Uterus (tissue), 4 donors: Measurements from ENCODE around the gene RNF13. TPM values are rescaled to one million over a fixed set of nuclear protein-coding genes. Genes with fewer than 3 reads are reported as not detected.

ENCODE experiments used
- DNase-seq, 2 donors: peaks; one replicate each; pipeline ENCODE4 v3.0.0-alpha.2; 2019 to 2020
- H3K27ac ChIP-seq, 2 donors: fragments of 200-600 bp; sonication (generic); 1 replicate in 1 of 2; 2 replicates in 1 of 2; pipeline ENCODE4 v1.5.1; 2016 to 2018
- H3K27me3 ChIP-seq, 2 donors: fragments of 200-600 bp; sonication (generic); one replicate each; pipeline ENCODE4 v1.5.1; 2018 to 2019; ENCODE audit warnings: control low read depth in 1 of 2
- H3K36me3 ChIP-seq, 2 donors: fragments of 200-600 bp; sonication (generic); one replicate each; pipeline ENCODE4 v1.5.1; 2019; ENCODE audit warnings: control low read depth in 1 of 2
- H3K4me1 ChIP-seq, 2 donors: fragments of 200-600 bp; sonication (generic); one replicate each; pipeline ENCODE4 v1.5.1; 2018 to 2019; ENCODE audit warnings: control low read depth in 1 of 2
- H3K4me3 ChIP-seq, 2 donors: fragments of 200-600 bp; sonication (generic); 1 replicate in 1 of 2; 2 replicates in 1 of 2; pipeline ENCODE4 v1.5.1; 2018 to 2019; ENCODE audit warnings: mild to moderate bottlenecking in 1 of 2
- H3K9me3 ChIP-seq, 2 donors: fragments of 200-600 bp; sonication (generic); one replicate each; pipeline ENCODE4 v1.5.1; 2019; ENCODE audit warnings: control low read depth in 1 of 2
- CTCF ChIP-seq, 4 experiments: fragments of 200-600 bp in 2 of 4; fragments of 450-650 bp in 2 of 4; sonication (generic) in 2 of 4; IDR thresholded peaks; one replicate each; pipeline ENCODE4 v1.5.1; 2016 to 2019; ENCODE audit warnings: antibody characterized with exemption in 4 of 4, mild to moderate bottlenecking in 2 of 4, moderate library complexity in 1 of 4
- POLR2A ChIP-seq, 2 donors: fragments of 450-650 bp; IDR thresholded peaks; one replicate each; pipeline ENCODE4 v1.6.1; 2016; ENCODE audit warnings: antibody characterized with exemption in 2 of 2, mild to moderate bottlenecking in 1 of 2, moderate library complexity in 1 of 2
- intact Hi-C: fragments of 100-400 bp; cut with DNase I; formaldehyde crosslinking; loops from one replicate; pipeline ENCODE4 v1.15.1; 2023; ENCODE audit warnings: low total_unique reads
- total RNA-seq, 4 donors: library from RNA; depleted of rRNA in 3 of 4; stranded (reverse); fragments of >200 nt in 3 of 4; gene quantifications; one replicate each; pipeline versions ENCODE4 v1.1.0 to v1.2.4, GENCODE V29; 2014 to 2023
- donor health status: DM: yes; HTN: yes; CAD: no.

RNF13 gene
- total RNA-seq, 4 donors from 2014 or later, result 108 to 131 (median 113) TPM

GRCh38 chr3:149839896-149840295, 26.9 kb downstream of the RNF13 start:
- intact Hi-C loops, result no loop called here
- no peak for DNase-seq
- no peak overlapping the region for H3K27ac ChIP-seq
- H3K36me3 ChIP-seq, result no peaks in the 10 kb centered on the region
- no peaks in the 10 kb centered on the region for H3K9me3 ChIP-seq
- H3K4me3 ChIP-seq, result no peak overlapping the region
- H3K27me3 ChIP-seq, result no peaks in the 10 kb centered on the region
- no peak for TF ChIP-seq CTCF (IDR thresholded peaks at IDR 0.05)
- H3K4me1 ChIP-seq, result peaks cover 0 to 14% of the 10 kb centered on the region in 2 donors

GRCh38 chr3:149843502-149843901, 30.5 kb downstream of the RNF13 start:
- TF ChIP-seq POLR2A (IDR thresholded peaks at IDR 0.05), result no peak
- TF ChIP-seq CTCF (IDR thresholded peaks at IDR 0.05), result no peak
- Histone ChIP-seq H3K27ac (no peak overlapping the region), H3K4me1 (peaks cover 0 to 14% of the 10 kb centered on the region in 2 donors), H3K4me3 (no peak overlapping the region), H3K9me3 (no peaks in the 10 kb centered on the region), H3K36me3 (no peaks in the 10 kb centered on the region), H3K27me3 (no peaks in the 10 kb centered on the region)
- no peak for DNase-seq
- intact Hi-C loops, result no loop called here

- intact Hi-C loops, result no loop called here
- no peak for DNase-seq
- no peaks in the 10 kb centered on the region for H3K27me3 ChIP-seq
- TF ChIP-seq CTCF (IDR thresholded peaks at IDR 0.05) (no peak), POLR2A (IDR thresholded peaks at IDR 0.05) (no peak)
- H3K36me3 ChIP-seq, result no peaks in the 10 kb centered on the region
- H3K9me3 ChIP-seq, result no peaks in the 10 kb centered on the region
- H3K4me1 ChIP-seq, result peaks cover 0 to 14% of the 10 kb centered on the region in 2 donors
- no peak overlapping the region for H3K27ac ChIP-seq
- no peak overlapping the region for H3K4me3 ChIP-seq
These were observed 31.1 kb downstream of the RNF13 start for GRCh38 chr3:149844091-149844490.

GRCh38 chr3:149845570-149846244, 32.7 kb downstream of the RNF13 start:
- H3K4me1 ChIP-seq, result peaks cover 0 to 14% of the 10 kb centered on the region in 2 donors
- no peak overlapping the region for H3K27ac ChIP-seq
- H3K9me3 ChIP-seq, result no peaks in the 10 kb centered on the region
- H3K36me3 ChIP-seq, result no peaks in the 10 kb centered on the region
- no peak for DNase-seq
- no peak for TF ChIP-seq POLR2A (IDR thresholded peaks at IDR 0.05)
- no peak for TF ChIP-seq CTCF (IDR thresholded peaks at IDR 0.05)
- no peak overlapping the region for H3K4me3 ChIP-seq
- no peaks in the 10 kb centered on the region for H3K27me3 ChIP-seq
- intact Hi-C loops, result no loop called here

- Histone ChIP-seq H3K36me3 (peaks cover 0 to 4% of the 10 kb centered on the region in 2 donors), H3K27ac (no peak overlapping the region)
- intact Hi-C loops, result no loop called here
These were observed 35.2 kb downstream of the RNF13 start for GRCh38 chr3:149848238-149848637.

More at GRCh38 chr3:149848238-149848637, 35.2 kb downstream of the RNF13 start:
- H3K27me3 ChIP-seq, result no peaks in the 10 kb centered on the region
- no peak overlapping the region for H3K4me3 ChIP-seq
- no peak for TF ChIP-seq CTCF (IDR thresholded peaks at IDR 0.05)
- TF ChIP-seq POLR2A (IDR thresholded peaks at IDR 0.05), result no peak
- H3K9me3 ChIP-seq, result no peaks in the 10 kb centered on the region
- no peak for DNase-seq
- H3K4me1 ChIP-seq, result peaks cover 0 to 4% of the 10 kb centered on the region in 2 donors
